Uterus (tissue), 2 donors: ENCODE results near the gene LIMCH1.

Experiments
- CTCF ChIP-seq, 4 experiments: fragments of 200-600 bp in 2 of 4; fragments of 450-650 bp in 2 of 4; sonication (generic) in 2 of 4; IDR thresholded peaks; one replicate each; pipeline ENCODE4 v1.5.1; 2016 to 2019; ENCODE audit warnings: antibody characterized with exemption in 4 of 4, mild to moderate bottlenecking in 2 of 4, moderate library complexity in 1 of 4
- POLR2A ChIP-seq, 2 donors: fragments of 450-650 bp; IDR thresholded peaks; one replicate each; pipeline ENCODE4 v1.6.1; 2016; ENCODE audit warnings: antibody characterized with exemption in 2 of 2, mild to moderate bottlenecking in 1 of 2, moderate library complexity in 1 of 2

GRCh38 chr4:41601025-41601424 is 63.1 kb downstream of the LIMCH1 start:
- TF ChIP-seq CTCF (IDR thresholded peaks at IDR 0.05) (no peak), POLR2A (IDR thresholded peaks at IDR 0.05) (no peak)
